ENCODE measurements around the gene YARS1. TPM values are rescaled to one million over a fixed set of nuclear protein-coding genes. Genes with fewer than 3 reads are reported as not detected.

The YARS1 gene
- total and polyA plus RNA-seq, 2 of the 13 experiments (the other 11 are each of a cell fraction or from before 2014, with no cell fraction given): 50.1 to 113 TPM

DNA sequence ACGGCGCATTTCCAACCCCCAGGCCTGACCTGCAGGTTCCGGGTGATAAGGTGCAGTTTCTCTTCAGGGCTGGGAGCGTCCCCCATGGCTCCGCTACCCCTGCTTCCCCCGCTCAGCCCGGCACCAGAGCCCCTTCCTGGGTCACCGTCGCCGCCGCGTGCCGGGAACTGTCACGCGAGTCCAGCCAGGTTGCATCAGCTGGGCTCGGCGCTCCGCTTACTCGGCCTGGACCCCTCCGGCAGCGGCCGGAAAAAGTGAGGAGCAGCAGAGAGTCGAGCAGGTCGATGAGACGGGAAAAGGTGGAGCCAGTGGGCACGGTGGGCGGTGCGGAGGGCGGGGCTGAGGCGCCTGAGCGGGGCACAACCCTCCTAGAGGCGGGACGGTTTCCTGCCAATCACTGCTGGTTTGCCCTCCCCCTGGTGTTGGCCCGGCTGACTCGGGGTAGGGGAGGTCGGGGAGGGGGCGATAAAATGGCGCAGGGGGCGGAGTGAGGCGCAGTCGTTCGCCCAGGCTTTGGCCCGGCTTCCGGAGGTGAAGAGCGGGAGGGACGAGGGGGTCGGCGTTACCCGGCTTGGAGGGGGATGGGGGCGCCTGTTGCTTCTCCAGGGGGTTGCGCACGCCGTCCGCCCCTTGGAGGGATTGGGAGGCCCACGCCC, at the start of gene YARS1, which contains the start of gene S100PBP (continued):
- TF ChIP-seq, protein P1, sequence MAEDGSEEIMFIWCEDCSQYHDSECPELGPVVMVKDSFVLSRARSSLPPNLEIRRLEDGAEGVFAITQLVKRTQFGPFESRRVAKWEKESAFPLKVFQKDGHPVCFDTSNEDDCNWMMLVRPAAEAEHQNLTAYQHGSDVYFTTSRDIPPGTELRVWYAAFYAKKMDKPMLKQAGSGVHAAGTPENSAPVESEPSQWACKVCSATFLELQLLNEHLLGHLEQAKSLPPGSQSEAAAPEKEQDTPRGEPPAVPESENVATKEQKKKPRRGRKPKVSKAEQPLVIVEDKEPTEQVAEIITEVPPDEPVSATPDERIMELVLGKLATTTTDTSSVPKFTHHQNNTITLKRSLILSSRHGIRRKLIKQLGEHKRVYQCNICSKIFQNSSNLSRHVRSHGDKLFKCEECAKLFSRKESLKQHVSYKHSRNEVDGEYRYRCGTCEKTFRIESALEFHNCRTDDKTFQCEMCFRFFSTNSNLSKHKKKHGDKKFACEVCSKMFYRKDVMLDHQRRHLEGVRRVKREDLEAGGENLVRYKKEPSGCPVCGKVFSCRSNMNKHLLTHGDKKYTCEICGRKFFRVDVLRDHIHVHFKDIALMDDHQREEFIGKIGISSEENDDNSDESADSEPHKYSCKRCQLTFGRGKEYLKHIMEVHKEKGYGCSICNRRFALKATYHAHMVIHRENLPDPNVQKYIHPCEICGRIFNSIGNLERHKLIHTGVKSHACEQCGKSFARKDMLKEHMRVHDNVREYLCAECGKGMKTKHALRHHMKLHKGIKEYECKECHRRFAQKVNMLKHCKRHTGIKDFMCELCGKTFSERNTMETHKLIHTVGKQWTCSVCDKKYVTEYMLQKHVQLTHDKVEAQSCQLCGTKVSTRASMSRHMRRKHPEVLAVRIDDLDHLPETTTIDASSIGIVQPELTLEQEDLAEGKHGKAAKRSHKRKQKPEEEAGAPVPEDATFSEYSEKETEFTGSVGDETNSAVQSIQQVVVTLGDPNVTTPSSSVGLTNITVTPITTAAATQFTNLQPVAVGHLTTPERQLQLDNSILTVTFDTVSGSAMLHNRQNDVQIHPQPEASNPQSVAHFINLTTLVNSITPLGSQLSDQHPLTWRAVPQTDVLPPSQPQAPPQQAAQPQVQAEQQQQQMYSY (CRISPR knock-in tag; IDR thresholded peaks at IDR 0.05): peak; percentile 43
- TF ChIP-seq, protein P2, sequence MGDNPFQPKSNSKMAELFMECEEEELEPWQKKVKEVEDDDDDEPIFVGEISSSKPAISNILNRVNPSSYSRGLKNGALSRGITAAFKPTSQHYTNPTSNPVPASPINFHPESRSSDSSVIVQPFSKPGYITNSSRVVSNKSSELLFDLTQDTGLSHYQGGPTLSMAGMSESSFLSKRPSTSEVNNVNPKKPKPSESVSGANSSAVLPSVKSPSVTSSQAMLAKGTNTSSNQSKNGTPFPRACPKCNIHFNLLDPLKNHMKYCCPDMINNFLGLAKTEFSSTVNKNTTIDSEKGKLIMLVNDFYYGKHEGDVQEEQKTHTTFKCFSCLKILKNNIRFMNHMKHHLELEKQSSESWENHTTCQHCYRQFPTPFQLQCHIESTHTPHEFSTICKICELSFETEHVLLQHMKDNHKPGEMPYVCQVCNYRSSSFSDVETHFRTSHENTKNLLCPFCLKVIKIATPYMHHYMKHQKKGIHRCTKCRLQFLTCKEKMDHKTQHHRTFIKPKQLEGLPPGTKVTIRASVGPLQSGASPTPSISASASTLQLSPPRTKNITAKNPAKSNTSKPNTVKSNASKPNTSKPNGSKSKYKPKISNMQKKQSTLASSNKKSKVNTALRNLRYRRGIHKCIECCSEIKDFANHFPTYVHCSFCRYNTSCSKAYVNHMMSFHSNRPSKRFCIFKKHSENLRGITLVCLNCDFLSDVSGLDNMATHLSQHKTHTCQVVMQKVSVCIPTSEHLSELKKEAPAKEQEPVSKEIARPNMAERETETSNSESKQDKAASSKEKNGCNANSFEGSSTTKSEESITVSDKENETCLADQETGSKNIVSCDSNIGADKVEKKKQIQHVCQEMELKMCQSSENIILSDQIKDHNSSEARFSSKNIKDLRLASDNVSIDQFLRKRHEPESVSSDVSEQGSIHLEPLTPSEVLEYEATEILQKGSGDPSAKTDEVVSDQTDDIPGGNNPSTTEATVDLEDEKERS (CRISPR knock-in tag; IDR thresholded peaks at IDR 0.05): peak; percentile 66; the same call in 1 of the 2 replicates
- TF ChIP-seq IKZF4 (CRISPR knock-in tag; IDR thresholded peaks at IDR 0.05; ENCODE audit: borderline replicate concordance, low read depth, not compliant biosample characterization) (peak; percentile 75), ELF3 (CRISPR knock-in tag; IDR thresholded peaks at IDR 0.05) (peak; percentile 90), SP2 (CRISPR knock-in tag; IDR thresholded peaks at IDR 0.05) (peak; percentile 62; the same call in 1 of the 2 replicates), ESRRA (CRISPR knock-in tag; IDR thresholded peaks at IDR 0.05; ENCODE audit: low read depth) (peak; percentile 69; the same call in 1 of the 2 replicates), TBP (CRISPR knock-in tag; IDR thresholded peaks at IDR 0.05) (no peak), JDP2 (CRISPR knock-in tag; IDR thresholded peaks at IDR 0.05; ENCODE audit: borderline replicate concordance) (no peak)
- TF ChIP-seq, protein P3, sequence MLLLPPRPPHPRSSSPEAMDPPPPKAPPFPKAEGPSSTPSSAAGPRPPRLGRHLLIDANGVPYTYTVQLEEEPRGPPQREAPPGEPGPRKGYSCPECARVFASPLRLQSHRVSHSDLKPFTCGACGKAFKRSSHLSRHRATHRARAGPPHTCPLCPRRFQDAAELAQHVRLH (CRISPR knock-in tag; IDR thresholded peaks at IDR 0.05; ENCODE audit: borderline replicate concordance, low read depth): peak; percentile 91; the same call in 1 of the 2 replicates
- TF ChIP-seq, protein P4, sequence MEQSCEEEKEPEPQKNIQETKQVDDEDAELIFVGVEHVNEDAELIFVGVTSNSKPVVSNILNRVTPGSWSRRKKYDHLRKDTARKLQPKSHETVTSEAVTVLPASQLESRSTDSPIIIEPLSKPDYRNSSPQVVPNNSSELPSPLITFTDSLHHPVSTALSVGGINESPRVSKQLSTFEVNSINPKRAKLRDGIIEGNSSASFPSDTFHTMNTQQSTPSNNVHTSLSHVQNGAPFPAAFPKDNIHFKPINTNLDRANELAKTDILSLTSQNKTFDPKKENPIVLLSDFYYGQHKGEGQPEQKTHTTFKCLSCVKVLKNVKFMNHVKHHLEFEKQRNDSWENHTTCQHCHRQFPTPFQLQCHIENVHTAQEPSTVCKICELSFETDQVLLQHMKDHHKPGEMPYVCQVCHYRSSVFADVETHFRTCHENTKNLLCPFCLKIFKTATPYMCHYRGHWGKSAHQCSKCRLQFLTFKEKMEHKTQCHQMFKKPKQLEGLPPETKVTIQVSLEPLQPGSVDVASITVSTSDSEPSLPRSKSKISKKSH (CRISPR knock-in tag; IDR thresholded peaks at IDR 0.05; ENCODE audit: borderline replicate concordance): peak; percentile 87
- TF ChIP-seq, protein P5, sequence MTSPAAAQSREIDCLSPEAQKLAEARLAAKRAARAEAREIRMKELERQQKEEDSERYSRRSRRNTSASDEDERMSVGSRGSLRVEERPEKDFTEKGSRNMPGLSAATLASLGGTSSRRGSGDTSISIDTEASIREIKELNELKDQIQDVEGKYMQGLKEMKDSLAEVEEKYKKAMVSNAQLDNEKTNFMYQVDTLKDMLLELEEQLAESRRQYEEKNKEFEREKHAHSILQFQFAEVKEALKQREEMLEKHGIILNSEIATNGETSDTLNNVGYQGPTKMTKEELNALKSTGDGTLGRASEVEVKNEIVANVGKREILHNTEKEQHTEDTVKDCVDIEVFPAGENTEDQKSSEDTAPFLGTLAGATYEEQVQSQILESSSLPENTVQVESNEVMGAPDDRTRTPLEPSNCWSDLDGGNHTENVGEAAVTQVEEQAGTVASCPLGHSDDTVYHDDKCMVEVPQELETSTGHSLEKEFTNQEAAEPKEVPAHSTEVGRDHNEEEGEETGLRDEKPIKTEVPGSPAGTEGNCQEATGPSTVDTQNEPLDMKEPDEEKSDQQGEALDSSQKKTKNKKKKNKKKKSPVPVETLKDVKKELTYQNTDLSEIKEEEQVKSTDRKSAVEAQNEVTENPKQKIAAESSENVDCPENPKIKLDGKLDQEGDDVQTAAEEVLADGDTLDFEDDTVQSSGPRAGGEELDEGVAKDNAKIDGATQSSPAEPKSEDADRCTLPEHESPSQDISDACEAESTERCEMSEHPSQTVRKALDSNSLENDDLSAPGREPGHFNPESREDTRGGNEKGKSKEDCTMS (CRISPR knock-in tag; conservative IDR thresholded peaks at IDR 0.05): no peak
- TF ChIP-seq, protein P6, sequence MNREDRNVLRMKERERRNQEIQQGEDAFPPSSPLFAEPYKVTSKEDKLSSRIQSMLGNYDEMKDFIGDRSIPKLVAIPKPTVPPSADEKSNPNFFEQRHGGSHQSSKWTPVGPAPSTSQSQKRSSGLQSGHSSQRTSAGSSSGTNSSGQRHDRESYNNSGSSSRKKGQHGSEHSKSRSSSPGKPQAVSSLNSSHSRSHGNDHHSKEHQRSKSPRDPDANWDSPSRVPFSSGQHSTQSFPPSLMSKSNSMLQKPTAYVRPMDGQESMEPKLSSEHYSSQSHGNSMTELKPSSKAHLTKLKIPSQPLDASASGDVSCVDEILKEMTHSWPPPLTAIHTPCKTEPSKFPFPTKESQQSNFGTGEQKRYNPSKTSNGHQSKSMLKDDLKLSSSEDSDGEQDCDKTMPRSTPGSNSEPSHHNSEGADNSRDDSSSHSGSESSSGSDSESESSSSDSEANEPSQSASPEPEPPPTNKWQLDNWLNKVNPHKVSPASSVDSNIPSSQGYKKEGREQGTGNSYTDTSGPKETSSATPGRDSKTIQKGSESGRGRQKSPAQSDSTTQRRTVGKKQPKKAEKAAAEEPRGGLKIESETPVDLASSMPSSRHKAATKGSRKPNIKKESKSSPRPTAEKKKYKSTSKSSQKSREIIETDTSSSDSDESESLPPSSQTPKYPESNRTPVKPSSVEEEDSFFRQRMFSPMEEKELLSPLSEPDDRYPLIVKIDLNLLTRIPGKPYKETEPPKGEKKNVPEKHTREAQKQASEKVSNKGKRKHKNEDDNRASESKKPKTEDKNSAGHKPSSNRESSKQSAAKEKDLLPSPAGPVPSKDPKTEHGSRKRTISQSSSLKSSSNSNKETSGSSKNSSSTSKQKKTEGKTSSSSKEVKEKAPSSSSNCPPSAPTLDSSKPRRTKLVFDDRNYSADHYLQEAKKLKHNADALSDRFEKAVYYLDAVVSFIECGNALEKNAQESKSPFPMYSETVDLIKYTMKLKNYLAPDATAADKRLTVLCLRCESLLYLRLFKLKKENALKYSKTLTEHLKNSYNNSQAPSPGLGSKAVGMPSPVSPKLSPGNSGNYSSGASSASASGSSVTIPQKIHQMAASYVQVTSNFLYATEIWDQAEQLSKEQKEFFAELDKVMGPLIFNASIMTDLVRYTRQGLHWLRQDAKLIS (CRISPR knock-in tag; IDR thresholded peaks at IDR 0.05): 0 out of 2 replicates have a peak, but pooled peaks have one; percentile 39

Data from HepG2 (cell line).